ENCODE measurements around the gene KIF19.

GRCh38 chr17:74280093-74280513 lies 45.9 kb upstream of the KIF19 start:
- TF ChIP-seq SIRT6 (IDR thresholded peaks at IDR 0.05; ENCODE audit: low read length) (no peak), E2F6 (IDR thresholded peaks at IDR 0.05) (no peak), CTCF (IDR thresholded peaks at IDR 0.05; ENCODE audit: control extremely low read depth in 1 of 3, insufficient read depth in 1 of 3, low read depth in 1 of 3, low read length in 3 of 3) (no peak), KDM1A (IDR thresholded peaks at IDR 0.05; ENCODE audit: borderline replicate concordance, low read length) (no peak), ATF3 (IDR thresholded peaks at IDR 0.05; ENCODE audit: insufficient read depth, low read depth, low read length) (no peak), RXRA (IDR thresholded peaks at IDR 0.05; ENCODE audit: insufficient read depth, low read depth, low read length) (no peak), TAF1 (IDR thresholded peaks at IDR 0.05; ENCODE audit: low read depth, low read length) (no peak), SIN3A (conservative IDR thresholded peaks at IDR 0.05 in 1 of 2, IDR thresholded peaks at IDR 0.05 in 1 of 2; ENCODE audit: low read depth in 1 of 2, low read length in 2 of 2) (no peak), POLR2A (IDR thresholded peaks at IDR 0.05; ENCODE audit: control extremely low read depth in 1 of 2, low read depth in 2 of 2, low read length in 2 of 2) (no peak), KDM5A (IDR thresholded peaks at IDR 0.05; ENCODE audit: low read length) (no peak), EZH2 (IDR thresholded peaks at IDR 0.05; ENCODE audit: low read depth, low read length, severe bottlenecking) (no peak), BACH1 (IDR thresholded peaks at IDR 0.05; ENCODE audit: low read length) (no peak), ATF2 (IDR thresholded peaks at IDR 0.05; ENCODE audit: low read length) (no peak)

Data from H1 (cell line).